GM21723 (cell line): Measurements from ENCODE around the gene TIAL1.
"Not testable (repeated sequence)": the region's sequence is repeated elsewhere in the genome, so short reads cannot be mapped to it uniquely, and the experiment has no call there.

Source experiments
- ATAC-seq: cut with Tn5 transposase; IDR thresholded peaks from one replicate; pipeline ENCODE4 v1.9.1; 2021; ENCODE audit warnings: mild to moderate bottlenecking, moderate library complexity; ENCODE audit not compliant: unreplicated experiment

Gene TIAL1, protein sequence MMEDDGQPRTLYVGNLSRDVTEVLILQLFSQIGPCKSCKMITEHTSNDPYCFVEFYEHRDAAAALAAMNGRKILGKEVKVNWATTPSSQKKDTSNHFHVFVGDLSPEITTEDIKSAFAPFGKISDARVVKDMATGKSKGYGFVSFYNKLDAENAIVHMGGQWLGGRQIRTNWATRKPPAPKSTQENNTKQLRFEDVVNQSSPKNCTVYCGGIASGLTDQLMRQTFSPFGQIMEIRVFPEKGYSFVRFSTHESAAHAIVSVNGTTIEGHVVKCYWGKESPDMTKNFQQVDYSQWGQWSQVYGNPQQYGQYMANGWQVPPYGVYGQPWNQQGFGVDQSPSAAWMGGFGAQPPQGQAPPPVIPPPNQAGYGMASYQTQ

DNA sequence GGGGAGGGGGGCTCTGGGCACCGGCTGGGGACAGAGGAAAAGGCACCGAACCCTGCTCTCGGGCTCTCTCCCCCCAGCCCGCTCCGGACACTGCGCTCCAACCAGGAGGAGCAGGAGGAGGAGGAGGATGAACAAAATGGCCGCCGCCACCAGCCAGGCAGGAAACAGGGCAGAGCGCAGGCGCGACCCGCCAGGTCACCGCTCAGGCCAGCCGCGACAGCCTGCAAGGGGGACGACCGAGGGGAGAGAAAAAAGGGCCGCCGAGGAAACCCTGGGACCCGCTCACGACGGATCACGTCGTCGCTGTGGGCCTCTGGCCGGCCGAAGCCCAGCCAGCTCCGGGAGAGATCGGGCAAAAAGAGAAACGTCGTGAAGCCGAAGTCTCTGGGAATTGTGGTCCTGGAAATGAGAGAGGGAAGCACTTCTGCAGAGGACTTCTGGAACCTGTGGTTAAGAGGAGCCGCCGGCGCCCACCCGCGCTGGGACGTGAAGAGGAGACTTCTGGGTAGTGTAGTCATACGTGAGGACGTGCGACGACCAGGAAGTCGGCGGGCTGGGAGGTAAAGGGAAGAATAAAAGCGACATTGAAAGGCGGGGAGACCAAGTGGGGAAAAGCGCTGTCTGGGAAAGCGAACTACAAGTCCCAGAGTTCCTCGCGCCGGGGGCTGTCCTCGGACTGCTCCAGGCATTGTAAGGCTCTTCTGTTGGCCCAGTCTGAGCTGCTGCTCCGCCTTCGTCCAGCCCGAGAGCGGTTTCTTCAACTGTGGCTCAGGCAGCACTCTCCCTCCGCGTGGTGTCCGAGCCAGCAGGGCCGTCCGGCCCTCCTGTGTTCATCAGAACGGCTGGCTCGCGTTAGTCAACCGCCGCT lies at the start of gene TIAL1:
TSS of gene TIAL1 (minus strand) at position 428 of the 868 bp plus-strand sequence. CDS start 499 bp downstream, outside the sequence.
- peak; percentile 85 for ATAC-seq

GRCh38 chr10:119644994-119645393 lies 48.2 kb upstream of the TIAL1 start:
- no peak for ATAC-seq

- ATAC-seq, result no peak
These were observed 47.5 kb upstream of the TIAL1 start for GRCh38 chr10:119644205-119644814.

- no peak for ATAC-seq
These were observed 46.8 kb upstream of the TIAL1 start for GRCh38 chr10:119643306-119644204.

- ATAC-seq, result no peak
These were observed 45.9 kb upstream of the TIAL1 start for GRCh38 chr10:119642556-119643111.

- ATAC-seq, result no peak
These were observed 44.2 kb upstream of the TIAL1 start for GRCh38 chr10:119640875-119641526.

GRCh38 chr10:119640384-119640783 lies 43.6 kb upstream of the TIAL1 start:
- ATAC-seq, result no peak

DNA sequence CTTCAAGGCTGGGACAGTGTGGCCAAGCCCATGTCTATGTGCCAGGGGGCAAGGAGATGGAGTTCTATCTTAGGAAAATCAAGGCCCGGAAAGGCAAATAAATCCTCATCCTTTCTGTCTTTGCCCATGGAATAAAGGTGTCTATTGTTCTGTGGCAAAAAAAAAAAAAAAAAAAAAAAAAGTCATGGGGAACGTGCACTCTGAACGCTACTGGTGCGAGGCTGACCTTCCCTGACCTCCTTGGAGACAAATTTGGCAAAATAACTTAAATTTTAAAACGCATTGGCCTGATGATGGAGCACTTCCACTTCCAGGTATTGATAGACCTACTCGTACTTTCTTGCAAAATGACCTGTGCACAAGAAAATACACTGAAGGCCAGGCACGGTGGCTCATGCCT lies 42.2 kb upstream of the TIAL1 start:
- ATAC-seq, result no peak

DNA sequence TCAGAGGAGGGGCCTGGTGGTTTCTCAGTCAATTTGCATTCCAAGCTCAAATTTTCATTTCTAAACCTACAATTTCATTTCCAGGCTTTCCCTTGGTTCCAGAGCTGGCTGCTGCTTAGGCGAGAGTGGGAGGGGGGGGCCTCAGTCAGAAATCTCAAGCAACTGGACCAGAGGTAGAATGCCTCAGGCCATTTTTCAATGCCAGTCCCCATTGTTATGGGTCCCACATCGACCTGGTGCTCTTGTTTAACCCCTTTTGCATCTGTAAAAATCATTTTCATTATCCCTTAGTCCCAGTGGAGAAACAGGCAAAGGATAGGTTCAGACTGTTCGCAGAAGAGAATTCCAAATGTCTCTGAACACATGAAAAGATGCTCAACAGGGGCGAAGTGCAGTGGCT lies 40.9 kb upstream of the TIAL1 start:
- ATAC-seq, result no peak

- no peak for ATAC-seq
These were observed 37.4 kb upstream of the TIAL1 start for GRCh38 chr10:119634219-119634544.

- no peak for ATAC-seq
These were observed 36.9 kb upstream of the TIAL1 start for GRCh38 chr10:119633538-119634218.

- ATAC-seq, result no peak
These were observed 33.5 kb upstream of the TIAL1 start for GRCh38 chr10:119630300-119630699.

GRCh38 chr10:119625570-119626280 lies 29.0 kb upstream of the TIAL1 start:
- ATAC-seq, result no peak

- no peak for ATAC-seq
These were observed 24.3 kb upstream of the TIAL1 start for GRCh38 chr10:119621078-119621384.

GRCh38 chr10:119620241-119621077 lies 23.7 kb upstream of the TIAL1 start:
- ATAC-seq, result no peak

GRCh38 chr10:119619811-119620210 lies 23.0 kb upstream of the TIAL1 start:
- not testable (repeated sequence) for ATAC-seq

GRCh38 chr10:119619215-119619614 lies 22.5 kb upstream of the TIAL1 start:
- no peak for ATAC-seq
